ENCODE results near the gene LCNL1. TPM values are rescaled to one million over a fixed set of nuclear protein-coding genes. Genes with fewer than 3 reads are reported as not detected.

Gene LCNL1
- total and polyA plus RNA-seq, 7 donors: 0.14 to 1.1 (median 0.49) TPM; not detected in 2

- Histone ChIP-seq H3K27ac (no peak overlapping the region), H3K4me3 (no peak overlapping the region), H3K27me3 (peaks cover 0 to 40% (median 39%) of the 10 kb centered on the region in 3 donors), H3K36me3 (no peaks in the 10 kb centered on the region), H3K9me3 (no peaks in the 10 kb centered on the region), H3K4me1 (peaks cover 0 to 15% (median 12%) of the 10 kb centered on the region in 4 donors)
- intact Hi-C loops (cut with DNase I): no loop called here
- DNase-seq: no peak
- WGBS, 2 donors: 49 to 53% methylated on average over 41 of the region's 41 CpGs
- TF ChIP-seq POLR2AphosphoS5 (IDR thresholded peaks at IDR 0.05) (no peak), POLR2A (IDR thresholded peaks at IDR 0.05) (no peak), CTCF (IDR thresholded peaks at IDR 0.05) (no peak), EP300 (IDR thresholded peaks at IDR 0.05) (no peak)
Observed at GRCh38 chr9:136978865-136979544, 3.8 kb upstream of the LCNL1 start.

GRCh38 chr9:136979769-136980587 is 2.8 kb upstream of the LCNL1 start:
- intact Hi-C loops (cut with DNase I): no loop called here
- Histone ChIP-seq H3K9me3 (no peaks in the 10 kb centered on the region), H3K27me3 (peaks cover 6 to 50% (median 49%) of the 10 kb centered on the region in 3 donors), H3K27ac (no peak overlapping the region), H3K36me3 (no peaks in the 10 kb centered on the region), H3K4me3 (no peak overlapping the region), H3K4me1 (peaks cover 0 to 18% (median 13%) of the 10 kb centered on the region in 4 donors)
- 83 to 89% methylated on average over 26 of the region's 26 CpGs for WGBS, 2 donors
- no peak for DNase-seq
- TF ChIP-seq CTCF (IDR thresholded peaks at IDR 0.05) (no peak), EP300 (IDR thresholded peaks at IDR 0.05) (no peak), POLR2AphosphoS5 (IDR thresholded peaks at IDR 0.05) (no peak), POLR2A (IDR thresholded peaks at IDR 0.05) (no peak)

- H3K27me3 ChIP-seq: peaks cover 15 to 59% (median 58%) of the 10 kb centered on the region in 3 donors
- H3K36me3 ChIP-seq: no peaks in the 10 kb centered on the region
- peaks cover 0 to 27% (median 16%) of the 10 kb centered on the region in 4 donors for H3K4me1 ChIP-seq
- TF ChIP-seq POLR2AphosphoS5 (IDR thresholded peaks at IDR 0.05) (no peak), EP300 (IDR thresholded peaks at IDR 0.05) (no peak), POLR2A (IDR thresholded peaks at IDR 0.05) (no peak), CTCF (IDR thresholded peaks at IDR 0.05) (no peak)
- intact Hi-C loops (cut with DNase I): no loop called here
- H3K9me3 ChIP-seq: no peaks in the 10 kb centered on the region
- peak overlapping the region in 1 of 4 donors; percentile 20 for H3K27ac ChIP-seq
- 90 to 92% methylated on average over 16 of the region's 16 CpGs for WGBS, 2 donors
- no peak overlapping the region for H3K4me3 ChIP-seq
- no peak for DNase-seq
Observed at GRCh38 chr9:136980669-136981478, 1.9 kb upstream of the LCNL1 start.

- TF ChIP-seq EP300 (IDR thresholded peaks at IDR 0.05): no peak
- TF ChIP-seq CTCF (IDR thresholded peaks at IDR 0.05): no peak
- TF ChIP-seq POLR2AphosphoS5 (IDR thresholded peaks at IDR 0.05): no peak
- no peak for TF ChIP-seq POLR2A (IDR thresholded peaks at IDR 0.05)
- WGBS, 2 donors: 74 to 75% methylated on average over 17 of the region's 17 CpGs
- Histone ChIP-seq H3K36me3 (no peaks in the 10 kb centered on the region), H3K4me1 (peaks cover 0 to 28% (median 16%) of the 10 kb centered on the region in 4 donors), H3K27ac (peak overlapping the region in 1 of 4 donors; percentile 20), H3K9me3 (no peaks in the 10 kb centered on the region), H3K27me3 (peaks cover 16 to 65% (median 65%) of the 10 kb centered on the region in 3 donors), H3K4me3 (no peak overlapping the region)
- intact Hi-C loops (cut with DNase I): no loop called here
- DNase-seq: no peak
Observed at GRCh38 chr9:136981588-136982231, 1.1 kb upstream of the LCNL1 start.

Data from sigmoid colon (tissue), 7 donors.